ENCODE data around the gene HPCA. TPM values are rescaled to one million over a fixed set of nuclear protein-coding genes. Genes with fewer than 3 reads are reported as not detected.

HPCA gene
- total RNA-seq = not detected in 2 replicates

GRCh38 chr1:32886004-32886827, at the start of gene HPCA:
Gene HPCA, plus strand, starts transcription at chr1:32886491. Its CDS starts 2,408 bp downstream, at chr1:32888899.

GRCh38 chr1:32870615-32871363, 15.5 kb upstream of the HPCA start, which contains the start of gene FNDC5:
Gene FNDC5, minus strand, starts transcription at chr1:32870912.

DNA sequence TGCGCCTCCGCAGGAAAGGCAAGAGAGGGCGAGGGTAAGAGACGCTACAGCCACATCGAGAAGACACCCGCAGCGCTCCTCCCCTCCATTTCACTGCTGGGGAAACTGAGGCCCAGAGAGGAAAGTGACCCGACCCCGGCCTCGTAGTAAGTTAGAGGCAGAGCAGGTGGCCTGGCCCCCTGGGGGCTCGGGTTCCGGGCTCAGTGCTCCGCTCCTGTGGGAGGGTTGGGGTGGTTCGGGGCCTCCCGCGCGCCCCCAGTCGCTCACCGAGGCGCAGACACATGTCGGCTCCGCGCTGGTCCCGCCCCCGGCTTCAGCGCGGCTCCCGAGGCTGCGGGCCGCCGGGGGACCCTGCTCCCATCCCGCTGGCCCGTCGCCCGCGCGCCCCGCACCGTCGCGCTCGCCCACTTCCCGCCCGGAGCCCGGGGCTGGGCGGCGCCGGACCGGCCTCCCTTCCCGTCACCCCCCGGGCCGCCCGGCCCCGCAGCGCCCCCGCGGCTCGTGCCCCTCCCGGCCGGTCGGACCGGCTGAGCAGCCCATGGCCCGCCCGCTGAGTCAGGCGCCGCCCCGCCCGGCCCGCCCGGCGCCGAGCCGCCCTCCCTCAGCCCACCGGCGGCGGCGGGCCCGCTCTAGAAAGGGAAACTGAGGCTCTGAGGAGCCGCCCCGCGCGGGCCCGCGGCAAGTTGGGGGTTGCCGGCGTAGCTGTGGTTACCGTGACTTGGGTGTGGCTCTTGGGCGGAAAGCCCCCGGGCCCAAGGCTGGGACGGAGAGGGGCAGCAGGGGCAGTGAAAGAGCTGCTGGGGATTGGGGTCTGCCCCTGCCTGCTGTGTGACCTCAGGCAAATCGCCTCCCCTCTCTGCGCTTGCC, 14.9 kb downstream of the HPCA start, which contains the start of gene TMEM54:
Gene TMEM54, minus strand, starts transcription at position 434 of the 867 bp plus-strand sequence. Its CDS starts 151 bp downstream, at position 283.

Other genes with a start within 250 kb of the HPCA start
- gene ZBTB8OS, start 235.9 kb upstream of the HPCA start, total RNA-seq = 37.9 and 39.6 TPM in 2 replicates
- 113 and 117 TPM in 2 replicates for gene RBBP4, start 235.3 kb upstream of the HPCA start, total RNA-seq
- 6.3 and 10.6 TPM in 2 replicates for gene SYNC, start 183.7 kb upstream of the HPCA start, total RNA-seq
- gene YARS1, start 69.1 kb upstream of the HPCA start, total RNA-seq = 98.2 and 111 TPM in 2 replicates
- gene S100PBP, start 68.8 kb upstream of the HPCA start, total RNA-seq = 14.8 and 16.4 TPM in 2 replicates
- gene FNDC5, start 15.6 kb upstream of the HPCA start, total RNA-seq = 0.07 TPM in 1 of 2 replicates, not detected in the other
- gene TMEM54, start 14.9 kb downstream of the HPCA start, total RNA-seq = 29.4 and 31.1 TPM in 2 replicates
- gene RNF19B, start 78.3 kb downstream of the HPCA start, total RNA-seq = 32.9 and 33.1 TPM in 2 replicates
- 138 and 147 TPM in 2 replicates for gene AK2, start 150.4 kb downstream of the HPCA start, total RNA-seq
- 0.47 and 1.9 TPM in 2 replicates for gene AZIN2, start 194.7 kb downstream of the HPCA start, total RNA-seq